NCI-H2107 treated with DMSO at 0.1 percent for 48 hours (cell line): ENCODE data around the gene DAPK2.

ENCODE experiments used
- DNase-seq: peaks from one replicate; lab custom pipeline; 2025; ENCODE audit not compliant: unreplicated experiment; lab: John Stamatoyannopoulos, UW

The DAPK2 gene

GRCh38 chr15:63998489-63998888, 47.8 kb downstream of the DAPK2 start:
- no peak for DNase-seq

GRCh38 chr15:63997715-63998442, 48.4 kb downstream of the DAPK2 start:
- no peak for DNase-seq

- no peak for DNase-seq
These were observed 49.4 kb downstream of the DAPK2 start for GRCh38 chr15:63996794-63997357.

- DNase-seq: no peak
These were observed 50.5 kb downstream of the DAPK2 start for GRCh38 chr15:63995789-63996188.

- DNase-seq: no peak
These were observed 52.1 kb downstream of the DAPK2 start for GRCh38 chr15:63994073-63994600.

- DNase-seq: no peak
These were observed 54.0 kb downstream of the DAPK2 start for GRCh38 chr15:63992300-63992699.

GRCh38 chr15:63991706-63992105, 54.6 kb downstream of the DAPK2 start:
- DNase-seq: no peak

- no peak for DNase-seq
These were observed 55.8 kb downstream of the DAPK2 start for GRCh38 chr15:63990454-63990853.

GRCh38 chr15:63987796-63988378, 58.4 kb downstream of the DAPK2 start:
- no peak for DNase-seq

GRCh38 chr15:63986751-63987341, 59.4 kb downstream of the DAPK2 start:
- no peak for DNase-seq

- DNase-seq: no peak
These were observed 60.1 kb downstream of the DAPK2 start for GRCh38 chr15:63986185-63986680.

GRCh38 chr15:63985221-63986184, 60.8 kb downstream of the DAPK2 start:
- no peak for DNase-seq

GRCh38 chr15:63984331-63984730, 62.0 kb downstream of the DAPK2 start:
- DNase-seq: no peak

- DNase-seq: no peak
These were observed 63.1 kb downstream of the DAPK2 start for GRCh38 chr15:63983061-63983711.

GRCh38 chr15:63982381-63982854, 63.9 kb downstream of the DAPK2 start:
- no peak for DNase-seq

GRCh38 chr15:63981596-63982320, 64.5 kb downstream of the DAPK2 start:
- no peak for DNase-seq

- DNase-seq: no peak
These were observed 67.0 kb downstream of the DAPK2 start for GRCh38 chr15:63979262-63979793.

- DNase-seq: no peak
These were observed 67.6 kb downstream of the DAPK2 start for GRCh38 chr15:63978511-63979261.
